Metanephros (tissue), 2 donors: ENCODE data around the gene TGFB2. TPM values are rescaled to one million over a fixed set of nuclear protein-coding genes. Genes with fewer than 3 reads are reported as not detected.

Experiments
- small RNA-seq: library from RNA; depleted of rRNA; stranded (forward); fragments of <200 nt; gene quantifications from one replicate; pipeline ENCODE3, GENCODE V24; 2014; ENCODE audit warnings: low replicate concordance
- total RNA-seq: library from RNA; depleted of rRNA; stranded (reverse); fragments of >200 nt; gene quantifications from one replicate; pipeline ENCODE4 v1.2.3, GENCODE V29; 2014

Gene TGFB2
- 11.7 TPM for total RNA-seq

GRCh38 chr1:218344814-218345672 lies at the start of gene TGFB2:
TGFB2 (plus strand) TSS chr1:218345336; CDS start chr1:218346702, 1,366 bp downstream.

Small RNA genes lying within 50 kb of the gene (small RNA-seq; reads per million reads assigned to genes)
- not detected for gene AC096638.1

Other genes with a start within 250 kb of the TGFB2 start
- 8.4 TPM for gene RRP15, start 60.0 kb upstream of the TGFB2 start, total RNA-seq